ENCODE results near the gene TMEM190. TPM values are rescaled to one million over a fixed set of nuclear protein-coding genes. Genes with fewer than 3 reads are reported as not detected.
"Not testable (repeated sequence)": the region's sequence is repeated elsewhere in the genome, so short reads cannot be mapped to it uniquely, and the experiment has no call there.

The TMEM190 gene
- total RNA-seq, 1 donor from 2014 or later = not detected

DNA sequence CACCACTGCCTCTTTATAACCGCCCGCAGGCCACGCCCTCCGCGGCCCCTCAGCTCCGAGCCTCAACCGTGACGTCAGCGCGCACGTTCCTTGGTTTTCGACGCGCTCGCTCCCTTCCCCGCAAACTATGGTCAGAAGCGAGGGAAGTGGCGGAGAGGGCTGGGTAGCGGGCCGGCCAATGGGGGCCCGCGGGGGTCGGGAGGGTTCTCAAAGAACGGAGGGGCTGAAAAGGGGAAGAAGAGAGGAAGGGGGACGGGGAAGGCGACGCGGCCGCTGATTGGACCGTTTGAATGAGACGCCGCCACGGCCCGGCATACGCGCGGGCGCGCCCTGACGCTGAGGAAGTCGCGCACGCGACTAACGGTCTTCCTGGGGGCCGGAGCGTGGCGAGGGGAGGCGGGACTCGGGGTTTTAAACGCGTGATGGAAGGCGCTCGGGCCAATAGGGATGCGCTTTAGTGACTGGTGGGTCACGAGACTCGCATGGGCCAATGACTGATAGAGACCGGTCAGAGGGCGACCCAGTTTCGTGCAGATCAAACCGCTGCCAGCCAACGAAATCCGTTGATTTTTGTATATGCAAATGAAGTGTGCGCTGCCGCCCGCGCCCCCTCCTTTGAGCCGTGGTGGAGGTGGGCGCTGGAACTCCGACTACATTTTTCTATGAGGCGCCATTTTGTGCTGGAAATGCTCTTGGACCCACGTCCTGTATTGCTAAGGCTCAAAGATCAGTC is 31.3 kb downstream of the TMEM190 start:
- CTCF ChIA-PET = interaction anchor here (1.1 to 1.9 kb wide), 2 partner anchors 24 to 267 kb away, joined by 3 to 4 read pairs; partner anchors contain the start of gene TMEM238
- peaks cover 32% of the 10 kb centered on the region for H3K36me3 Mint-ChIP-seq (ENCODE audit: low read depth)
- peak overlapping the region; percentile 98 for H3K27ac Mint-ChIP-seq
- POLR2A ChIA-PET = interaction anchor here (0.6 to 11.4 kb wide), 45 partner anchors 11 to 1036 kb away, joined by 3 to 215 read pairs (median 5); partner anchors contain the start of genes CCDC106, FIZ1, HSPBP1 and ISOC2
- peaks cover 24% of the 10 kb centered on the region for H3K4me1 Mint-ChIP-seq
- no peaks in the 10 kb centered on the region for H3K27me3 Mint-ChIP-seq
- TF ChIP-seq, protein P1, sequence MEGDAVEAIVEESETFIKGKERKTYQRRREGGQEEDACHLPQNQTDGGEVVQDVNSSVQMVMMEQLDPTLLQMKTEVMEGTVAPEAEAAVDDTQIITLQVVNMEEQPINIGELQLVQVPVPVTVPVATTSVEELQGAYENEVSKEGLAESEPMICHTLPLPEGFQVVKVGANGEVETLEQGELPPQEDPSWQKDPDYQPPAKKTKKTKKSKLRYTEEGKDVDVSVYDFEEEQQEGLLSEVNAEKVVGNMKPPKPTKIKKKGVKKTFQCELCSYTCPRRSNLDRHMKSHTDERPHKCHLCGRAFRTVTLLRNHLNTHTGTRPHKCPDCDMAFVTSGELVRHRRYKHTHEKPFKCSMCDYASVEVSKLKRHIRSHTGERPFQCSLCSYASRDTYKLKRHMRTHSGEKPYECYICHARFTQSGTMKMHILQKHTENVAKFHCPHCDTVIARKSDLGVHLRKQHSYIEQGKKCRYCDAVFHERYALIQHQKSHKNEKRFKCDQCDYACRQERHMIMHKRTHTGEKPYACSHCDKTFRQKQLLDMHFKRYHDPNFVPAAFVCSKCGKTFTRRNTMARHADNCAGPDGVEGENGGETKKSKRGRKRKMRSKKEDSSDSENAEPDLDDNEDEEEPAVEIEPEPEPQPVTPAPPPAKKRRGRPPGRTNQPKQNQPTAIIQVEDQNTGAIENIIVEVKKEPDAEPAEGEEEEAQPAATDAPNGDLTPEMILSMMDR (IDR thresholded peaks at IDR 0.05) = no peak
- peak; percentile 95 for DNase-seq
- ATAC-seq (ENCODE audit: low read depth) = peak; percentile 88
- peaks cover 5% of the 10 kb centered on the region for H3K9me3 Mint-ChIP-seq
- intact Hi-C loops (cut with micrococcal nuclease) = loop anchor here (1.0 to 5.0 kb wide), 9 partner anchors 23 to 1291 kb away; partner anchors contain the start of genes ISOC2, KMT5C, PPP1R12C and PPP6R1
- peak overlapping the region; percentile 91 for H3K4me3 Mint-ChIP-seq

DNA sequence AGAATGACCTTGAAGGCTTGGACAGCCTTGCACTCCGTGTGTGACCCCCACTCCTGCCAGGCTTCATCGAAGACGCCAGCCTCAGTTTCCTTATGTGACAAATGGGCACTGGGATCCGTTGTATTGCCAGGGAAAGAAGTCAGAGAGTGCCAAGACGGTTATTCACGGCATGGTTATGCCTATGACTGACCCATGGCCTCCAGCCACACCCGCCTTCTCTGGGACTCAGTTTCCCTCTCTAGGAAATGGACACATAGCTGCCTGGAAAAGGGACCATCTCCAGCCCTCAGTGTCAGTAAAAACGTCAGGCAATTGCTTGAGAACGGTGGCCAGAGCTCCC is 31.9 kb downstream of the TMEM190 start:
- TF ChIP-seq, protein P1 (IDR thresholded peaks at IDR 0.05) = no peak
- Mint-ChIP-seq H3K36me3 (ENCODE audit: low read depth) (peaks cover 28% of the 10 kb centered on the region), H3K4me1 (peaks cover 24% of the 10 kb centered on the region), H3K27me3 (no peaks in the 10 kb centered on the region), H3K4me3 (peak overlapping the region; percentile 91), H3K27ac (peak overlapping the region; percentile 98), H3K9me3 (peaks cover 5% of the 10 kb centered on the region)
- intact Hi-C loops (cut with micrococcal nuclease) = loop anchor here (1.0 to 5.0 kb wide), 8 partner anchors 23 to 1291 kb away; partner anchors contain the start of genes ISOC2, KMT5C, PPP1R12C and PPP6R1
- CTCF ChIA-PET = interaction anchor here (1.9 kb wide), 1 partner anchor 267 kb away, joined by 4 read pairs; no protein-coding TSS in a partner anchor
- POLR2A ChIA-PET = interaction anchor here (0.7 to 2.0 kb wide), 7 partner anchors 9 to 239 kb away, joined by 3 to 7 read pairs (median 3); partner anchors contain the start of genes CCDC106, PPP6R1 and RPL28
- ATAC-seq (ENCODE audit: low read depth) (no peak), DNase-seq (no peak)

DNA sequence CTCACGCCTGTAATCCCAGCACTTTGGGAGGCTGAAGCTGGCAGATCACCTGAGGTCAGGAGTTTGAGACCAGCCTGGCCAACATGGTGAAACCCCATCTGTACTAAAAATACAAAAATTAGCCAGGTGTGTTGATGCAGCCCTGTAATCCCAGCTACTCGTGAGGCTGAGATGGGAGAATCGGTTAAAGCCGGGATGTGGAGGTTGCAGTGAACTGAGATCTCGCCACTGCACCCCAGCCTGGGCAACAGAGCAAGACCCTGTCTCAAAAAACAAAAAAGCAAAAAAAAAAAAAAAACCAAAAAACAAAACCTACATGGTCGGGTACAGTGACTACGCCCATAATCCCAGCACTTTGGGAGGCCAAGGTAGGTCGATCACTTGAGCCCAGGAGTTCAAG is 32.6 kb downstream of the TMEM190 start:
- ATAC-seq (ENCODE audit: low read depth); H3K27me3 Mint-ChIP-seq; H3K9me3 Mint-ChIP-seq; DNase-seq: not testable (repeated sequence)
- H3K27ac Mint-ChIP-seq = peak overlapping the region; percentile 98
- intact Hi-C loops (cut with micrococcal nuclease) = loop anchor here (5.0 kb wide), 2 partner anchors 198 to 1292 kb away; partner anchors contain the start of genes PRPF31, TFPT and ZNF865
- peaks cover 22% of the 10 kb centered on the region for H3K36me3 Mint-ChIP-seq (ENCODE audit: low read depth)
- H3K4me3 Mint-ChIP-seq = peak overlapping the region; percentile 35
- ChIA-PET POLR2A (interaction anchor here (0.6 to 1.4 kb wide), 8 partner anchors 9 to 394 kb away, joined by 3 to 7 read pairs (median 3); partner anchors contain the start of genes PPP6R1, RPL28 and ZNF628), CTCF (interaction anchor here (1.3 kb wide), 1 partner anchor 268 kb away, joined by 3 read pairs; no protein-coding TSS in a partner anchor)
- peaks cover 24% of the 10 kb centered on the region for H3K4me1 Mint-ChIP-seq

DNA sequence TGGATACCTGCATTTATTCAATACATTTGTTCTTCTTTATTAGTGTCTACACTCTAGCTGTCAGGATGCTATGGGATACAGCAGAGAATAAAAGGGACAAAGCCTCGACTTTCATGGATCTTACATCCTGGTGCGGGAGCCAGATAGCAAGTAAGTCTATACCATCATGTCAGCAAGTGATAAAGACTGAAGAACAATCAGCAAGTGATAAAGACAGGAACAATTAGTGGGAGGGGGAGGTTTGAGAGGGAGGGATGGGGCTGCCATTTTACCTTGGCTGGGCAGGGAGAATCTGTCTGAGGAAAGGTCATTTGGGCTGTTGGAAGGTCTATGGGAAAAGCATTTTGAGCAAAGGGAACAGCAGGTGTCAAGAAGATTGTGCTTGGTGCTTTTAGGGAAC is 33.5 kb downstream of the TMEM190 start:
- TF ChIP-seq, protein P1 (IDR thresholded peaks at IDR 0.05) = no peak
- ChIA-PET CTCF (interaction anchor here (1.3 kb wide), 1 partner anchor 269 kb away, joined by 3 read pairs; no protein-coding TSS in a partner anchor), POLR2A (interaction anchor here (1.4 kb wide), 1 partner anchor 66 kb away, joined by 4 read pairs; the partner anchor contains the start of gene ZNF628)
- Mint-ChIP-seq H3K4me3 (no peak overlapping the region), H3K27me3 (peaks cover 4% of the 10 kb centered on the region), H3K27ac (no peak overlapping the region), H3K36me3 (ENCODE audit: low read depth) (peaks cover 21% of the 10 kb centered on the region), H3K9me3 (peaks cover 5% of the 10 kb centered on the region), H3K4me1 (peaks cover 24% of the 10 kb centered on the region)
- intact Hi-C loops (cut with micrococcal nuclease) = no loop called here
- DNase-seq (no peak), ATAC-seq (ENCODE audit: low read depth) (no peak)

DNA sequence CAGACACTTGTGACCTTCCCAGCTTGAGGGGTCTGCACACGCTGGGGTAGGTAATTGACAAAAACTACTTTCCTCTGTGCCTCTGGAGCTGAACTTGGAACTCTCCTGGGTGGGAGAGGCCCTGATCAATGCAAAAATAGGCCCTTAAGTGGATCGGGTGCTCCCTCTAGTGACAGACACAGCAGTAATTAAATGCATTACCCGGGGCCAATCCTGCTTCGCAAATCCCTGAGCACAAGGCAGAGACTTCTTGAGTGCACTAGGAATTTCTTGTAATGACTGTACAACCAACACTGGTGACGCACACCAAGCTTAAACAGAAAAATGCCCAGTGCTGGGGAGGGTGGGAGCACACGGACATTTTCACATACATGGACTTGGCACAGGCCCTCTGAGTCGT is 41.6 kb downstream of the TMEM190 start:
- H3K9me3 Mint-ChIP-seq = no peaks in the 10 kb centered on the region
- TF ChIP-seq, protein P1 (IDR thresholded peaks at IDR 0.05) = no peak
- H3K4me3 Mint-ChIP-seq = no peak overlapping the region
- H3K27me3 Mint-ChIP-seq = peaks cover 23% of the 10 kb centered on the region
- POLR2A ChIA-PET = interaction anchor here (0.6 to 0.9 kb wide), 2 partner anchors 9 to 136 kb away, joined by 3 to 4 read pairs; no protein-coding TSS in a partner anchor
- CTCF ChIA-PET = interaction anchor here (0.9 to 3.7 kb wide), 3 partner anchors 34 to 278 kb away, joined by 3 to 37 read pairs (median 4); partner anchors contain the start of gene TMEM238
- H3K27ac Mint-ChIP-seq = no peak overlapping the region
- intact Hi-C loops (cut with micrococcal nuclease) = loop anchor here (1.0 to 5.0 kb wide), 4 partner anchors 126 to 331 kb away; no protein-coding TSS in a partner anchor
- no peaks in the 10 kb centered on the region for H3K36me3 Mint-ChIP-seq (ENCODE audit: low read depth)
- peaks cover 3% of the 10 kb centered on the region for H3K4me1 Mint-ChIP-seq
- ATAC-seq (ENCODE audit: low read depth) (peak; percentile 62), DNase-seq (no peak)

Data from activated B cell treated with CpG ODN at 0.5 μM for 24 hours (primary cell).